ENCODE data around the gene SOCS3.
"Not testable (repeated sequence)": the region's sequence is repeated elsewhere in the genome, so short reads cannot be mapped to it uniquely, and the experiment has no call there.

The SOCS3 gene

GRCh38 chr17:78337244-78338109 is 22.4 kb downstream of the SOCS3 start:
- Histone ChIP-seq H3K36me3 (ENCODE audit: insufficient read depth, low read length) (no peaks in the 10 kb centered on the region), H3K4me1 (ENCODE audit: insufficient read depth, low read length, poor library complexity, severe bottlenecking) (no peaks in the 10 kb centered on the region), H3K9me2 (replicated peaks; ENCODE audit: low read depth, low read length) (no peaks in the 10 kb centered on the region), H3F3A (ENCODE audit: low read depth) (no peaks in the 10 kb centered on the region), H3K9ac (ENCODE audit: low read depth, low read length, poor library complexity, severe bottlenecking) (no peak overlapping the region), H3K4me3 (ENCODE audit: low read length, poor library complexity, severe bottlenecking) (no peak overlapping the region), H3K4me2 (ENCODE audit: low read depth, low read length, poor library complexity, severe bottlenecking) (no peak overlapping the region), H3K27me3 (ENCODE audit: insufficient read depth, low read length, poor library complexity, severe bottlenecking) (no peaks in the 10 kb centered on the region), H3K9me3 (ENCODE audit: insufficient read depth, low read depth, low read length) (no peaks in the 10 kb centered on the region), H3K79me2 (ENCODE audit: insufficient read depth, low read length) (no peaks in the 10 kb centered on the region), H2AFZ (ENCODE audit: low read length) (no peak overlapping the region), H4K20me1 (ENCODE audit: insufficient read depth, low read length, poor library complexity, severe bottlenecking) (no peaks in the 10 kb centered on the region)
- TF ChIP-seq CTCF (conservative IDR thresholded peaks at IDR 0.05; ENCODE audit: low read length) (no peak), EZH2phosphoT487 (IDR thresholded peaks at IDR 0.05; ENCODE audit: borderline replicate concordance) (no peak)

DNA sequence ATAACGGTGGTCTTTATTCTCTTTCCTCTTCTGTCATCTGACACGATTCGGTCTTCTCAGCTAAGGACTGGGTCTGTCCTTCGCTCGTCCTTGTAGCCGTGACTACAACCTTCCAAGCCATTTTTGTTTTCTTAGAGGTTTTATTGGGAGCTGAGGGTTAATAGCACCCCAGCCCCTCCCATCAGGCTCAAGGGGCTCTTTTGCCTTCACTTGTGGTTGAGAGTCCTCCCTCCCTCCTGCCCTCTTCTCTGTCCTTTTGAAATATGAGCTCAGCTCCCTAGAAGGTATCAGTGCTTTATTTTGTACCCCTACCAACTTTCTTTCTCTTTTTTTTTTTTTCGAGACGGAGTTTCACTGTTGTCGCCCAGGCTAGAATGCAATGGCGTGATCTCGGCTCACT is 24.7 kb downstream of the SOCS3 start:
- no peaks in the 10 kb centered on the region for H3K9me2 ChIP-seq (replicated peaks; ENCODE audit: low read depth, low read length)
- no peaks in the 10 kb centered on the region for H3K79me2 ChIP-seq (ENCODE audit: insufficient read depth, low read length)
- H3K36me3 ChIP-seq (ENCODE audit: insufficient read depth, low read length), result no peaks in the 10 kb centered on the region
- H2AFZ ChIP-seq (ENCODE audit: low read length), result no peak overlapping the region
- H3K4me2 ChIP-seq (ENCODE audit: low read depth, low read length, poor library complexity, severe bottlenecking), result no peak overlapping the region
- H3K9me3 ChIP-seq (ENCODE audit: insufficient read depth, low read depth, low read length), result no peaks in the 10 kb centered on the region
- H3K9ac ChIP-seq (ENCODE audit: low read depth, low read length, poor library complexity, severe bottlenecking), result no peak overlapping the region
- no peaks in the 10 kb centered on the region for H3K27me3 ChIP-seq (ENCODE audit: insufficient read depth, low read length, poor library complexity, severe bottlenecking)
- H3K4me3 ChIP-seq (ENCODE audit: low read length, poor library complexity, severe bottlenecking), result no peak overlapping the region
- H4K20me1 ChIP-seq (ENCODE audit: insufficient read depth, low read length, poor library complexity, severe bottlenecking), result no peaks in the 10 kb centered on the region
- H3K4me1 ChIP-seq (ENCODE audit: insufficient read depth, low read length, poor library complexity, severe bottlenecking), result no peaks in the 10 kb centered on the region
- no peaks in the 10 kb centered on the region for H3F3A ChIP-seq (ENCODE audit: low read depth)
- TF ChIP-seq EZH2phosphoT487 (IDR thresholded peaks at IDR 0.05; ENCODE audit: borderline replicate concordance) (no peak), CTCF (conservative IDR thresholded peaks at IDR 0.05; ENCODE audit: low read length) (no peak)

- H3K36me3 ChIP-seq (ENCODE audit: insufficient read depth, low read length), result no peaks in the 10 kb centered on the region
- no peaks in the 10 kb centered on the region for H3K9me2 ChIP-seq (replicated peaks; ENCODE audit: low read depth, low read length)
- H3F3A ChIP-seq (ENCODE audit: low read depth), result no peaks in the 10 kb centered on the region
- no peaks in the 10 kb centered on the region for H4K20me1 ChIP-seq (ENCODE audit: insufficient read depth, low read length, poor library complexity, severe bottlenecking)
- TF ChIP-seq CTCF (conservative IDR thresholded peaks at IDR 0.05; ENCODE audit: low read length), result no peak
- TF ChIP-seq EZH2phosphoT487 (IDR thresholded peaks at IDR 0.05; ENCODE audit: borderline replicate concordance), result no peak
- H3K9ac ChIP-seq (ENCODE audit: low read depth, low read length, poor library complexity, severe bottlenecking), result no peak overlapping the region
- peaks cover 6% of the 10 kb centered on the region for H3K4me1 ChIP-seq (ENCODE audit: insufficient read depth, low read length, poor library complexity, severe bottlenecking)
- H3K9me3 ChIP-seq (ENCODE audit: insufficient read depth, low read depth, low read length), result no peaks in the 10 kb centered on the region
- no peaks in the 10 kb centered on the region for H3K79me2 ChIP-seq (ENCODE audit: insufficient read depth, low read length)
- H2AFZ ChIP-seq (ENCODE audit: low read length), result no peak overlapping the region
- H3K4me2 ChIP-seq (ENCODE audit: low read depth, low read length, poor library complexity, severe bottlenecking), result no peak overlapping the region
- H3K27me3 ChIP-seq (ENCODE audit: insufficient read depth, low read length, poor library complexity, severe bottlenecking), result no peaks in the 10 kb centered on the region
- H3K4me3 ChIP-seq (ENCODE audit: low read length, poor library complexity, severe bottlenecking), result no peak overlapping the region
These were observed 26.9 kb downstream of the SOCS3 start for GRCh38 chr17:78332991-78333390.

DNA sequence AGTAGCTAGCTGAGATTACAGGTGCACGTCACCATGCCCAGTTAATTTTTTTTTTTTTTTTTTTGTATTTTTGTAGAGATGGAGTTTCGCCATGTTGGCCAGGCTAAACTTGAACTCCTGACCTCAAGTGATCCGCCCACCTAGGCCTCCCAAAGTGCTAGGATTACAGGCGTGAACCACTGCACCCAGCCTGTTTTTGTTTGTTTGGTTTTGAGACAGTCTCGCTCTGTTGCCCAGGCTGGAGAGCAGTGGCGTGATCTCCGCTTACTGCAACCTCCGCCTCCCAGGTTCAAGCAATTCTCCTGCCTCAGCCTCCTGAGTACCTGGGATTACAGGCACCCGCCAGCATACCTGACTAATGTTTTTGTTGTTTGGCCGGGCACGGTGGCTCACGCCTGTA is 28.5 kb downstream of the SOCS3 start:
- not testable (repeated sequence) for H3K27me3 ChIP-seq (ENCODE audit: insufficient read depth, low read length, poor library complexity, severe bottlenecking); H3K4me2 ChIP-seq (ENCODE audit: low read depth, low read length, poor library complexity, severe bottlenecking); H3K9me2 ChIP-seq (replicated peaks; ENCODE audit: low read depth, low read length); H3K4me3 ChIP-seq (ENCODE audit: low read length, poor library complexity, severe bottlenecking); H3K4me1 ChIP-seq (ENCODE audit: insufficient read depth, low read length, poor library complexity, severe bottlenecking); H2AFZ ChIP-seq (ENCODE audit: low read length); H3K9ac ChIP-seq (ENCODE audit: low read depth, low read length, poor library complexity, severe bottlenecking); H4K20me1 ChIP-seq (ENCODE audit: insufficient read depth, low read length, poor library complexity, severe bottlenecking); H3K79me2 ChIP-seq (ENCODE audit: insufficient read depth, low read length); H3K9me3 ChIP-seq (ENCODE audit: insufficient read depth, low read depth, low read length); H3K36me3 ChIP-seq (ENCODE audit: insufficient read depth, low read length); H3F3A ChIP-seq (ENCODE audit: low read depth)

Measured in Loucy (cell line).